Upper lobe of left lung (tissue), 6 donors: ENCODE results near the gene DPH6. TPM values are rescaled to one million over a fixed set of nuclear protein-coding genes. Genes with fewer than 3 reads are reported as not detected.
A peak's percentile ranks its signal among the peaks of the same experiment; 100 is the strongest.

ENCODE experiments used
- ATAC-seq, 2 donors: fragments of 200-7000 bp; cut with Tn5 transposase; one replicate each; pipeline ENCODE4 v1.9.1; 2022; ENCODE audit warnings: mild to moderate bottlenecking in 2 of 2, moderate library complexity in 2 of 2; ENCODE audit not compliant: low FRiP score in 2 of 2
- DNase-seq, 2 donors: peaks; one replicate each; pipeline ENCODE4 v3.0.0-alpha.2; 2019 to 2020
- H3K27ac ChIP-seq, 4 donors: fragments of 200-600 bp; sonication (generic); one replicate each; pipeline ENCODE4 v1.5.1; 2016 to 2019
- H3K27me3 ChIP-seq, 4 donors: fragments of 200-600 bp; sonication (generic); one replicate each; pipeline ENCODE4 v1.5.1; 2017 to 2019
- H3K36me3 ChIP-seq, 4 donors: fragments of 200-600 bp; sonication (generic); one replicate each; pipeline ENCODE4 v1.5.1; 2016 to 2019
- H3K4me1 ChIP-seq, 4 donors: fragments of 200-600 bp; sonication (generic); one replicate each; pipeline ENCODE4 v1.5.1; 2018 to 2019
- H3K4me3 ChIP-seq, 4 donors: fragments of 200-600 bp; sonication (generic); one replicate each; pipeline ENCODE4 v1.5.1; 2017 to 2019; ENCODE audit warnings: mild to moderate bottlenecking in 2 of 4, moderate library complexity in 1 of 4
- H3K9me3 ChIP-seq, 4 donors: fragments of 200-600 bp; sonication (generic); one replicate each; pipeline ENCODE4 v1.5.1; 2018 to 2019
- EP300 ChIP-seq, 4 donors: sonication (generic); formaldehyde crosslinking; IDR thresholded peaks; one replicate each; pipeline ENCODE4 v1.5.1; 2017; ENCODE audit warnings: antibody characterized with exemption in 4 of 4, control low read depth in 2 of 4
- POLR2A ChIP-seq, 4 donors: fragments of 450-650 bp; IDR thresholded peaks; one replicate each; pipeline ENCODE4 v1.5.1; 2016 to 2017; ENCODE audit warnings: antibody characterized with exemption in 4 of 4, mild to moderate bottlenecking in 2 of 4
- POLR2AphosphoS5 ChIP-seq, 2 donors: sonication (generic); formaldehyde crosslinking; IDR thresholded peaks; one replicate each; pipeline ENCODE4 v1.5.1; 2017; ENCODE audit warnings: antibody characterized with exemption in 2 of 2
- WGBS, 2 donors: methylation state at CpG; one replicate each; pipeline ENCODE4 v1.1.5; 2017 to 2018; 5-methylcytosine and 5-hydroxymethylcytosine counted together
- total RNA-seq, 6 donors: library from RNA; depleted of rRNA in 4 of 6; stranded (reverse); fragments of >200 nt in 4 of 6; gene quantifications; one replicate each; pipeline versions ENCODE4 v1.1.0 to v1.2.1, GENCODE V29; 2016 to 2021
- TF ChIP-seq, protein P1 (sequence below), 6 experiments: fragments of 450-650 bp in 4 of 6; fragments of 200-600 bp in 2 of 6; sonication (generic) in 2 of 6; IDR thresholded peaks; one replicate each; pipeline ENCODE4 v1.5.1; 2016 to 2019; ENCODE audit warnings: antibody characterized with exemption in 6 of 6
- donor health status: DM: no; HTN: no; CAD: no; lungs with moderate emphysema.
- donor health status: DM: no; HTN: yes; CAD: no; lungs with severe emphysema.

DPH6 gene
- total RNA-seq, 6 donors from 2014 or later: 6.3 to 48.2 (median 14.6) TPM

DNA sequence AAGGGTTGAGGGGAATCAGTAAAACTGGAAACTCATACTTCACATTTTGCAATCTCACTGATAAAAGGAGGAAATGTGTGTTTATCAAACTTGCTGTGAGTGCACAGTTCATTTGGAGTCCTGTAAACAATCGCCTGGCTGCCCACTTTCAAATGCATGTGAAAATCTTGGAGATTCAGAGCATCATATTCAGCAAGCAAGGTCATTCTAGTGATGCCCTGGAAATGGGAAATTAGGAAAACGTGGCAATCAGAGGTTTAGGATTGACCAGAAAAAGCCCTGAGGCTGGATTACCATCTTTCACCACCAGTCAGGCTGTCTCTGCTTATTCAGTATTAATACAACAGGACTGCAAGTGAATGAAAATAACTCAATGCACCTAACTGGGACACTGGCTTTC, 23.9 kb downstream of the DPH6 start:
- H3K4me1 ChIP-seq: peaks cover 7 to 17% (median 14%) of the 10 kb centered on the region in 4 donors
- TF ChIP-seq, protein P1, sequence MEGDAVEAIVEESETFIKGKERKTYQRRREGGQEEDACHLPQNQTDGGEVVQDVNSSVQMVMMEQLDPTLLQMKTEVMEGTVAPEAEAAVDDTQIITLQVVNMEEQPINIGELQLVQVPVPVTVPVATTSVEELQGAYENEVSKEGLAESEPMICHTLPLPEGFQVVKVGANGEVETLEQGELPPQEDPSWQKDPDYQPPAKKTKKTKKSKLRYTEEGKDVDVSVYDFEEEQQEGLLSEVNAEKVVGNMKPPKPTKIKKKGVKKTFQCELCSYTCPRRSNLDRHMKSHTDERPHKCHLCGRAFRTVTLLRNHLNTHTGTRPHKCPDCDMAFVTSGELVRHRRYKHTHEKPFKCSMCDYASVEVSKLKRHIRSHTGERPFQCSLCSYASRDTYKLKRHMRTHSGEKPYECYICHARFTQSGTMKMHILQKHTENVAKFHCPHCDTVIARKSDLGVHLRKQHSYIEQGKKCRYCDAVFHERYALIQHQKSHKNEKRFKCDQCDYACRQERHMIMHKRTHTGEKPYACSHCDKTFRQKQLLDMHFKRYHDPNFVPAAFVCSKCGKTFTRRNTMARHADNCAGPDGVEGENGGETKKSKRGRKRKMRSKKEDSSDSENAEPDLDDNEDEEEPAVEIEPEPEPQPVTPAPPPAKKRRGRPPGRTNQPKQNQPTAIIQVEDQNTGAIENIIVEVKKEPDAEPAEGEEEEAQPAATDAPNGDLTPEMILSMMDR (IDR thresholded peaks at IDR 0.05): no peak
- TF ChIP-seq POLR2AphosphoS5 (IDR thresholded peaks at IDR 0.05) (no peak), EP300 (IDR thresholded peaks at IDR 0.05) (no peak), POLR2A (IDR thresholded peaks at IDR 0.05) (no peak)
- H3K4me3 ChIP-seq: no peak overlapping the region
- H3K27ac ChIP-seq: no peak overlapping the region
- DNase-seq: no peak
- H3K36me3 ChIP-seq: no peaks in the 10 kb centered on the region
- no peaks in the 10 kb centered on the region for H3K9me3 ChIP-seq
- ATAC-seq: no peak
- WGBS, 2 donors: 34 to 39% methylated on average over 2 of the region's 2 CpGs
- no peaks in the 10 kb centered on the region for H3K27me3 ChIP-seq

GRCh38 chr15:35519541-35520149, 26.3 kb downstream of the DPH6 start:
- no peak for DNase-seq
- Histone ChIP-seq H3K9me3 (no peaks in the 10 kb centered on the region), H3K27ac (no peak overlapping the region), H3K36me3 (no peaks in the 10 kb centered on the region), H3K27me3 (no peaks in the 10 kb centered on the region), H3K4me3 (no peak overlapping the region), H3K4me1 (peaks cover 7 to 17% (median 14%) of the 10 kb centered on the region in 4 donors)
- peak in 1 of 2 donors; percentile 65 for ATAC-seq
- no peak for TF ChIP-seq POLR2A (IDR thresholded peaks at IDR 0.05)
- TF ChIP-seq, protein P1 (IDR thresholded peaks at IDR 0.05): peak; percentile 18 to 60 (median 40)

- WGBS, 2 donors: 39 to 43% methylated on average over 1 of the region's 1 CpG
- no peaks in the 10 kb centered on the region for H3K27me3 ChIP-seq
- ATAC-seq (no peak), DNase-seq (no peak)
- H3K4me3 ChIP-seq: no peak overlapping the region
- H3K36me3 ChIP-seq: no peaks in the 10 kb centered on the region
- TF ChIP-seq EP300 (IDR thresholded peaks at IDR 0.05) (no peak), POLR2AphosphoS5 (IDR thresholded peaks at IDR 0.05) (no peak), POLR2A (IDR thresholded peaks at IDR 0.05) (no peak)
- TF ChIP-seq, protein P1 (IDR thresholded peaks at IDR 0.05): no peak
- H3K27ac ChIP-seq: no peak overlapping the region
- H3K9me3 ChIP-seq: no peaks in the 10 kb centered on the region
- peaks cover 7 to 17% (median 14%) of the 10 kb centered on the region in 4 donors for H3K4me1 ChIP-seq
Measured at GRCh38 chr15:35519052-35519451, 26.9 kb downstream of the DPH6 start.

DNA sequence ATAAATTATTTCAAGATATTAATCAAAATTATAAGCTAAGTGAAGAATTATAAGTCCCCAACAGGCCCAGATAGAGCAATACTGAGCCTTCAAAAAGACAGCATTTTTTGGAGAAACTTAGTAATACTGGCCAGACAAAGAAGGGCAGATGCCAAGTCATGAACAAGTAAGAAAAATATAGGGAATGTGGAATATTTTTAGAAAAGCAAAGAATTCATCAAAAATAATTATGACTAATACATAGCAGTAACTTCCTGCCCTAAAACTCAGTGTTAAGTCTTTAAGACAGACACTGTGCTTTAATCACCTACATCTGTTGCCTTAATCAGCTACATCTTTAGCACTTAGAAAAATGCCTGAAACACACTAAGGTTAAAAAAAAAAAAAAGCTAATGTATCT, 31.2 kb downstream of the DPH6 start:
- Histone ChIP-seq H3K36me3 (no peaks in the 10 kb centered on the region), H3K27me3 (no peaks in the 10 kb centered on the region), H3K4me1 (peaks cover 0 to 3% (median under 1%) of the 10 kb centered on the region in 4 donors), H3K4me3 (no peak overlapping the region), H3K9me3 (no peaks in the 10 kb centered on the region), H3K27ac (no peak overlapping the region)
- no peak for ATAC-seq
- DNase-seq: no peak
- TF ChIP-seq, protein P1 (IDR thresholded peaks at IDR 0.05): no peak
- TF ChIP-seq POLR2A (IDR thresholded peaks at IDR 0.05) (no peak), POLR2AphosphoS5 (IDR thresholded peaks at IDR 0.05) (no peak), EP300 (IDR thresholded peaks at IDR 0.05) (no peak)

GRCh38 chr15:35507932-35508638, 37.9 kb downstream of the DPH6 start:
- no peak for DNase-seq

More at GRCh38 chr15:35507932-35508638, 37.9 kb downstream of the DPH6 start:
- Histone ChIP-seq H3K27ac (no peak overlapping the region), H3K4me1 (peaks cover 0 to 15% (median 11%) of the 10 kb centered on the region in 4 donors), H3K9me3 (no peaks in the 10 kb centered on the region), H3K4me3 (no peak overlapping the region), H3K27me3 (no peaks in the 10 kb centered on the region), H3K36me3 (no peaks in the 10 kb centered on the region)
- ATAC-seq: no peak
- TF ChIP-seq EP300 (IDR thresholded peaks at IDR 0.05) (no peak), POLR2AphosphoS5 (IDR thresholded peaks at IDR 0.05) (no peak), POLR2A (IDR thresholded peaks at IDR 0.05) (no peak)
- TF ChIP-seq, protein P1 (IDR thresholded peaks at IDR 0.05): no peak
- 91 to 95% methylated on average over 7 of the region's 7 CpGs for WGBS, 2 donors
